Breast epithelium (tissue), 3 donors: ENCODE data around the gene MAPT.

Experiments
- POLR2AphosphoS5 ChIP-seq, 3 donors: sonication (generic); formaldehyde crosslinking; IDR thresholded peaks; one replicate each; pipeline ENCODE4 v1.6.1; 2017; ENCODE audit warnings: antibody characterized with exemption in 3 of 3
- TF ChIP-seq, protein P1 (sequence below), 3 donors: fragments of 450-650 bp; IDR thresholded peaks; one replicate each; pipeline ENCODE4 v1.5.1; 2016 to 2017; ENCODE audit warnings: antibody characterized with exemption in 3 of 3, mild to moderate bottlenecking in 3 of 3, moderate library complexity in 3 of 3

GRCh38 chr17:45883063-45883462 lies 11.3 kb upstream of the MAPT start:
- TF ChIP-seq, protein P1, sequence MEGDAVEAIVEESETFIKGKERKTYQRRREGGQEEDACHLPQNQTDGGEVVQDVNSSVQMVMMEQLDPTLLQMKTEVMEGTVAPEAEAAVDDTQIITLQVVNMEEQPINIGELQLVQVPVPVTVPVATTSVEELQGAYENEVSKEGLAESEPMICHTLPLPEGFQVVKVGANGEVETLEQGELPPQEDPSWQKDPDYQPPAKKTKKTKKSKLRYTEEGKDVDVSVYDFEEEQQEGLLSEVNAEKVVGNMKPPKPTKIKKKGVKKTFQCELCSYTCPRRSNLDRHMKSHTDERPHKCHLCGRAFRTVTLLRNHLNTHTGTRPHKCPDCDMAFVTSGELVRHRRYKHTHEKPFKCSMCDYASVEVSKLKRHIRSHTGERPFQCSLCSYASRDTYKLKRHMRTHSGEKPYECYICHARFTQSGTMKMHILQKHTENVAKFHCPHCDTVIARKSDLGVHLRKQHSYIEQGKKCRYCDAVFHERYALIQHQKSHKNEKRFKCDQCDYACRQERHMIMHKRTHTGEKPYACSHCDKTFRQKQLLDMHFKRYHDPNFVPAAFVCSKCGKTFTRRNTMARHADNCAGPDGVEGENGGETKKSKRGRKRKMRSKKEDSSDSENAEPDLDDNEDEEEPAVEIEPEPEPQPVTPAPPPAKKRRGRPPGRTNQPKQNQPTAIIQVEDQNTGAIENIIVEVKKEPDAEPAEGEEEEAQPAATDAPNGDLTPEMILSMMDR (IDR thresholded peaks at IDR 0.05): no peak
- no peak for TF ChIP-seq POLR2AphosphoS5 (IDR thresholded peaks at IDR 0.05)
